GM19463 (cell line): ENCODE results near the gene ASIC3.
"Not testable (repeated sequence)": the region's sequence is repeated elsewhere in the genome, so short reads cannot be mapped to it uniquely, and the experiment has no call there.

Source experiments
- ATAC-seq: cut with Tn5 transposase; IDR thresholded peaks from one replicate; pipeline ENCODE4 v1.9.1; 2021; ENCODE audit warnings: mild to moderate bottlenecking, moderate library complexity; ENCODE audit not compliant: unreplicated experiment

Gene ASIC3

DNA sequence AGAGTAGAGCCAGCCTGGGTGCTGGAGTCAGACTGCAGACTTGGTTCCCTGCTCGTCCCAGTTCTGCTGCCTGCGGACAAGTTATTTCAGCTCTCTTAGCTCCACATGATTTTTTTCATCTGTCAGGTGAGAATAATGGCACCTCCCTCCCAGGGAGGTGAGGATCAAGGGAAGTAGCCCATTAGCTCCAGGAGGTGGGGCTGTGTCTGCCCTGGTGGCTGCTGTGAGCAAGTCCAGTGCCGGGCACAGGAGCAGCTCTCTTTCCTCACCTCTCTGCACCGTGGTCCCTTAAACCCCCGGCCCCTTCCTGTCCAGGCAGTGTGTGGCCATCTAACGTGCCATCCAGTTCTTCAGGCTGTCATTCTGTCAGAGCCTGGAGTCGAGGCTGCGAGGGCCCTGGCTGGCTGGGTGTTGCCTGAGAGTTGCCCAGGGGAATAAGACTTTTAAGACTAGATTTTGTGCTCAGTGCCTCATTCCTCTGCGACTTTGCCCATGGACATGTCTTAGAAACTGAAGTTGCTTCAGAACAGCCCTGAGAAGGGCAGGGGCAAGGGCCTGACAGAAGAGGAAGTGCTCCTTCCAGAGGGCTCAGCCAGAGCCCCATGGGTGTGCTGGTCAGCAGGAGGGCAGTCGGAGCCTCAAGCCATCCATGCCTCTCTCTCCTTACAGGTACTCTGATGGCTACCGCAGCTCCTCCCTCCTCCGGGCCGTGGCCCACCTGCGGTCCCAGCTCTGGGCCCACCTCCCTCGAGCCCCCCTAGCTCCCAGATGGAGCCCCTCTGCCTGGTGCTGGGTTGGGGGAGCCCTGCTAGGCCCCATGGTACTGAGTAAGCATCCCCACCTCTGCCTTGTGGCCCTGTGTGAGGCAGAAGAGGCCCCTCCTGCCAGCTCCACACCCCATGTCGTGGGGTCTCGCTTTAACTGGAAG, 15.1 kb upstream of the ASIC3 start:
- no peak for ATAC-seq

DNA sequence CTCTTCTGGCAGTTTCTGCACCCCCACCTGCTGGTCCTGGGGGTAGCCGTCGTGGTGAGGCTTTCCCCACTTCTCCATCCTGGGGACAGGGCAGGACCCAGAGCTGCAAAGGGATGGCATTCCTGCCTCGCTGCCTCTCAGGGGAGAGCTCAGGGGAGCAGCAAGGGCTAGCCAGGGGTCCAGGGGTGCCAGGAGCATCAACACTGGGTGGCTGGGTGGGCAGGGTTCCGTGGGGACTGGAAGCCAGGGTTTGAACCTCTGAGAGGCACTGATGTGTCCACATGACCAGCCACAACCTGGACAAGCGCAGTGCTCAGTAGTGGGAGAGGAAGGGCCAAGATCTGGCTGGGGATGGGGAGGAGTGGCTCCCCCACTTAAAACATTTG, 14.5 kb upstream of the ASIC3 start:
- no peak for ATAC-seq

DNA sequence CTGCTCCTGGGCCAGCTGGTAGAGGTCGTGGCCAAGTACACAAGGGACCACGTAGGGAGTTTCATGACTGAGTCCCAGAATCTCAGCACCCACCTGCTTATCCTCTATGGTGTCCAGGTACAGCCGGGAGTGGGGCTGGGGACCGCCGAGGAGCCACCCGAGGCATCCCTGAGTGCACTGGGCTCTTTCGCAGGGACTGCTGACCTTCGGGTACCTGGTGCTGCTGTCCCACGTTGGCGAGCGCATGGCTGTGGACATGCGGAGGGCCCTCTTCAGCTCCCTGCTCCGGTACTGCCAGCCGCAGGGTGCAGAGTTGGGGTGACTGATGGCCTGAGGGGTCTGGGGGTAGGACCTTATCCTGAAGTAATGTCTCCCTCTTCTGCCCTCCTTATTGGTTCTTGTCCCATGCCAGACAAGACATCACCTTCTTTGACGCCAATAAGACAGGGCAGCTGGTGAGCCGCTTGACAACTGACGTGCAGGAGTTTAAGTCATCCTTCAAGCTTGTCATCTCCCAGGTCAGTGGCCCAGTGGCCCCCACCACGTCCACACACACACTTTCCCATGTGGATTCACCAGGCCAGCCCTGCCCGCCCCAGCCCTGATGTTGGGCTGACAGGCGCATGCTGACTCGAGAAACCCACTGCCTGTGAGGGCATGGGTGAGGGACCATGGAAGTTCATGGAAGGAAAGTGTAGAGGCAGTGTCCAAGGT, 13.9 kb upstream of the ASIC3 start:
- ATAC-seq: no peak

DNA sequence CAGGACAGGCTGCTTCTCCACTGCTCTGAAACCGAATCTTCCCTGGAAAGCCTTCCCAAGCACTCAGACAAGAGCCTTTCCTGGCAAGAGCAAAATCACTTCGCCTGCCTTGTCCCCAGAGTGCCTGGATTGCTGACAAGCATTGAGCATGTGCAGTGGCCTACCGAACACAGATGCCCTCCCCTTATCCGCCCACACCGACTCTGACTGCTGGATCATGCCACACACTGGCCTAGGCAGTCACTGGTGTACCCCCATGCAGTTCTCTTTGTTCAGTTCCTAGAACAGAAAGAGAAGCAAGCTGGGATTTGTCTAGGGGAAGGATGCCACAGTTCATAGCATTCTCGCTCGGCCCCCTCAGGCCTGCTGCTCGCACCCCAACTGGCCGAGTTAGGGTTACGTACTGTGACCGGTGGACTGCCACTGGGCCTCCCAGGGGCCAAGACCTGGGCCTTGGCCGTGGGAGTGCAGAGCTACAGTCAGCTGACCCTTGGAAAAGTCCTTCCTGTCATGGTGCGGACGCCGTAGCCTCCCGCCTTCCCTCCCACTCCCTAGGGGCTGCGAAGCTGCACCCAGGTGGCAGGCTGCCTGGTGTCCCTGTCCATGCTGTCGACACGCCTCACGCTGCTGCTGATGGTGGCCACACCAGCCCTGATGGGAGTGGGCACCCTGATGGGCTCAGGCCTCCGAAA, 13.2 kb upstream of the ASIC3 start:
- no peak for ATAC-seq

DNA sequence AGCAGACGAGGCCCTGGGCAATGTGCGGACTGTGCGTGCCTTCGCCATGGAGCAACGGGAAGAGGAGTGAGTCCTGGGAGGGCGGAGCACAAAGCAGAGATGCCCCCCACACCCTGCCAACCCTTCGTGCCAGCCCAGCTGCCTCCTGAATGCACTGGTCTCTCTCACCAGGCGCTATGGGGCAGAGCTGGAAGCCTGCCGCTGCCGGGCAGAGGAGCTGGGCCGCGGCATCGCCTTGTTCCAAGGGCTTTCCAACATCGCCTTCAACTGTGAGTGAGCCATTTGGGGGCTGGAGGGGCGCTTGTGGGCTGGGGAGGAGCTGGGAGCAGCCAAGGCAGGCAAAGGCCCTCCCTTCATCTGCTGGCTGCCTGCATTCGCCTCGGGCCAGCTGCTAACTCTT, 12.4 kb upstream of the ASIC3 start:
- ATAC-seq: no peak

DNA sequence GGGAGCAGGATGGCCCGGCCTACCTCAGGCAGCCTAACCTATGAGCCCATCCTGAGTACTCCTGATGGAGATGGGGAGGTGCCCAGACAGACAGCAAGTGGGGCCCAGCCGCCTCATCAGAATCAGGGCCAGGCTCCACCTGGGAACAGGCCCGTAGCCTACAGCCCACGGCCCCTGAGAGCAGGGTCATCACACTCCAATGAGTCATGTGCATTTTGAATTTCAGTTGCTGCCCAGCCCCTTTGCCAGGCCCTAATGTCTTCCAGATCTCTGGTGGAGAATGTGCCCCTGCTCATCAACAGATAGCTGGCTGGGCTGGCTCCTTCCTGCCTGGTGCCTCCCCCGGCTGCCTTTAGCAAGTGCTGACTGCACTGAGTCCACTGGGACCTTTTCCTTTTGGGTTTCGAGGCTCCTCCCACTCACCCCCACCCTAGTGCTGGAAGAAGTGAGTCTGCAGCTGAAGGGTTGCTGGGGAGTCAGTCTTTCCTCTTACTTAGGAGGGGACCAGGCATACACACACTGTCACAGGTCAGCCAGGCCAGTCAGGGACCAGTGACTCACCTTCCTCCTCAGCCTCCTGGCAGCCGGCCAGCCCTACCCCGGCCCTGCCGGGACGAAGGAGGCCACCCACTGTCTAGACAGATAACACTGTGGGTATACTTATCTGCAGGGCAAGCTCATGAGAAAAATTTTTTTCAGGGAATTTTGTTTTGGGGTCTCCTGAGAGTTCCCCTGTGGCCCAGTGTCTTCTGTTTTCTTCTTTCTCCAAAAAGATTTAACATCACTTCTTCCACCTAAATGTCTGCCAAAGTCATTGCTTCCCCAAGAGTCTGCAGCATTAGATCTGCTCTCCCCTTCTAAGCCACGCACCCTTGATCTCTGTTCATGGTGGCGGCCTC, 9.1 kb upstream of the ASIC3 start:
- peak; percentile 80 for ATAC-seq

DNA sequence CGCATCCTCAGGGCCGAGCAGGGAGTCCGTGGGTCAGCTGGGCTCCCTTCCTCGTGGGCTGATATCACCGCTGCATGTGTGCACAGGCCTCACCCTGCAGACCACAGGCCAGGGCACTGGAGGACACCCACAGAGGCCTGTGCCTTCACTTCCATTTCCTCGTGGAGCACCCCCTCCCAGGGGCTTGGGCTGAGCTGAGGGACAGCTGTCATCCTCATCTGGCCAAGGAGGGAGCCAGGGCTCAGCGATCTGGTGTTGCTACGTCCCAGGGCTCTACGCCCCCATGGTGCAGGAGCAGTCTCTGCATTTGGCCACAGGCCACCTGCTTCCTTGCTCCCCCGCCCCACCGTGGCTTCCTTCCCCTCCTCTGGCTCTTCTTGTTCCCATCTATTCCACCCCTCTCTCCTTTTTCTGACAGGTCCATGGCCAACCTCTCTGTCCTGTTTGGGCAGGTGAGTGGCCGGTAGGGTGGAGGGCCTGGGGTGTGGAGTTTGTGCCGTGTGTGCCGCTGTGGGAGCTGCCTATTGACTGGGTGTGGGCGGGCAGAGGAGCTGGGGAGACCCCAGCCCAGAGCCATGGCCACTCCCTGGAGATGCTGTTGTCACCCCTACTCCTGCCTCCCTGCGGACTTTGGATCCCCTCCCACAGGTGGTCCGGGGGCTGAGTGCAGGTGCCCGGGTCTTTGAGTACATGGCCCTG, 8.3 kb upstream of the ASIC3 start:
- no peak for ATAC-seq

DNA sequence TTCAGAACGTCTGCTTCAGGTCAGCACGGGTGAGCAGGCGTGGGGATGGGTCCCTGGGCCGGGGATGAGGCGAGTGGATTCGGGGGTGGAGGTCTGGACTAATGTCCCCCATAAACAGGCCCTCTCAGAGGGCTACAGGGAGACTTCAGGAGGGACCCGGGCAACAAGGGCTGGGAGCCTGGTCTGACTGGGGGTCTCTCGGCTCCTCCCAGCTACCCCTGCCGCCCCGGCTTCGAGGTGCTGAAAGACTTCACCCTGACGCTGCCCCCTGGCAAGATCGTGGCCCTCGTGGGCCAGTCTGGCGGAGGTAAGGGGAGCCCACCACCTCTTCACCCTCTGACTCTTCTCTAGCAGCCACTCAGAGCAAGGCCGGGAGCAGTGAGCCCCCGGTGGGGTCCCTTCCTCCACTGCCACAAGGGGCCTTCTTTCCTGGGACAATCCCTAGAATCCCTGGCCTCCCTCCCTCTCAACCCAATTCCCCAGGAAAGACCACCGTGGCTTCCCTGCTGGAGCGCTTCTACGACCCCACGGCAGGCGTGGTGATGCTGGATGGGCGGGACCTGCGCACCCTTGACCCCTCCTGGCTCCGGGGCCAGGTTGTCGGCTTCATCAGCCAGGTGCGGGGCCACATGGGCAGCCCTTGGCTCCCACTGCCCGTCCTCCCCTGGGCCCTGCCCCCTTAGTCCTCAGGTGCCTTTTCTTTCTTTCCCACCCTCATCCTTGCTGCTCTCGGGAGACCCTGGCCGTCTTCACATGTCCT, 7.5 kb upstream of the ASIC3 start:
- ATAC-seq: no peak

DNA sequence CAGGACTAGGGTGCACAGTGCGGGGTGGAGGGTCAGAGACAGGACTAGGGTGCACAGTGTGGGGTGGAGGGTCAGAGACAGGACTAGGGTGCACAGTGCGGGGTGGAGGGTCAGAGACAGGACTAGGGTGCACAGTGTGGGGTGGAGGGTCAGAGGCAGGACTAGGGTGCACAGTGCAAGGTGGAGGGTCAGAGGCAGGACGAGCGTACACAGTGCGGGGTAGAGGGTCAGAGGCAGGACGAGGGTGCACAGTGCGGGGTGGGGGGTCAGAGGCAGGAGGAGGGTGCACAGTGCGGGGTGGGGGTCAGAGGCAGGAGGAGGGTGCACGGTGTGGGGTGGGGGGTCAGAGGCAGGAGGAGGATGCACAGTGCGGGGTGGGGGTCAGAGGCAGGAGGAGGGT, 4.9 kb upstream of the ASIC3 start:
- not testable (repeated sequence) for ATAC-seq

DNA sequence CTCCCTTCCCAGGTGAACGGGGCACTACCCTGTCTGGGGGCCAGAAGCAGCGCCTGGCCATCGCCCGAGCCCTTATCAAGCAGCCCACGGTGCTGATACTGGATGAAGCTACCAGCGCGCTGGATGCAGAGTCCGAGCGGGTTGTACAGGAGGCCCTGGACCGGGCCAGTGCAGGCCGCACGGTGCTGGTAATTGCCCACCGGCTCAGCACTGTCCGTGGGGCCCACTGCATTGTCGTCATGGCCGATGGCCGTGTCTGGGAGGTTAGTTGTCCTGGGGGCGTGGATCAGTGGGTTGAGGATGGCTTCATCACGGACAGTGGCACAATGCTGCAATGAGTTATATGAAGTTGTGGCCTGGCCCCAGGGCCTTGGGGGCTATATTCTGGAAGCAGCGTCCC, 4.4 kb upstream of the ASIC3 start:
- no peak for ATAC-seq

DNA sequence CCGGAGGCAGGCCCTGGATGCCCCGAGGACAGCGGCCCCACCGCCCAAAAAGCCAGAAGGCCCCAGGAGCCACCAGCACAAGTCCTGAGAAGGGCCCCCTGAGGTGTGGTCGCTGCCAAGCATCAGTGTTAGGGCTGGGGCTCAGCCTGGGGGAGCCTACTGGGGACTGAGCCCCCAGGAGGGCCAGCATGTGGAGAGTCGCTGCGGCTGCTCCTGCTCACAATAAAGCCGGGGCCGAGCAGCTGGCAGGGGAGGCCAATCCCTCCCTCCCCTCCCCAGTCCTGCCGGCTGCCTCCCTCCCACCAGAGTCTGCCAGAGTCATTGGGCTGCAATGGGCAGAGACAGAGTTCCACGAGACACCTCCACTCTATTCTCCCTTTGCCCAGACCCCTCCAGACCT, 3.1 kb upstream of the ASIC3 start:
- ATAC-seq: no peak

DNA sequence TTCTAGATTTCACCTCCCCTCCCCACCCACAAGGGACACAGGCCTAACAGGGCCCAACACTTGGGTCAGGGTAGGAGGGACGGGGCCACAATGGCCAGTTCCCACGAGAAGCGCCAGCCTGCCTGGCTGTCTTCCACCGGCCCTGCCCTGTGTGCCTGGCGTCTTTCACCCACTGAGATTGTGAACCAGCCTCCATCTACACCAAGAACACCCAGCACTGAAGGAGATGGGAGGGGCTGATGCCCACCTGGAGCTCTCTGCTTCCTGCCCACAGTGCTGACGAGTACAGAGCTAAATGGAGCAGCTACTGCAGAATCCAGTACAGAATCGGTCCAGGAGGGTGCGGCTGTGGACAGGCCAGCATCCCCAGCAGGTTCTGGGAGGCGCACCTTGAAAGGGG, 2.4 kb upstream of the ASIC3 start:
- no peak for ATAC-seq

DNA sequence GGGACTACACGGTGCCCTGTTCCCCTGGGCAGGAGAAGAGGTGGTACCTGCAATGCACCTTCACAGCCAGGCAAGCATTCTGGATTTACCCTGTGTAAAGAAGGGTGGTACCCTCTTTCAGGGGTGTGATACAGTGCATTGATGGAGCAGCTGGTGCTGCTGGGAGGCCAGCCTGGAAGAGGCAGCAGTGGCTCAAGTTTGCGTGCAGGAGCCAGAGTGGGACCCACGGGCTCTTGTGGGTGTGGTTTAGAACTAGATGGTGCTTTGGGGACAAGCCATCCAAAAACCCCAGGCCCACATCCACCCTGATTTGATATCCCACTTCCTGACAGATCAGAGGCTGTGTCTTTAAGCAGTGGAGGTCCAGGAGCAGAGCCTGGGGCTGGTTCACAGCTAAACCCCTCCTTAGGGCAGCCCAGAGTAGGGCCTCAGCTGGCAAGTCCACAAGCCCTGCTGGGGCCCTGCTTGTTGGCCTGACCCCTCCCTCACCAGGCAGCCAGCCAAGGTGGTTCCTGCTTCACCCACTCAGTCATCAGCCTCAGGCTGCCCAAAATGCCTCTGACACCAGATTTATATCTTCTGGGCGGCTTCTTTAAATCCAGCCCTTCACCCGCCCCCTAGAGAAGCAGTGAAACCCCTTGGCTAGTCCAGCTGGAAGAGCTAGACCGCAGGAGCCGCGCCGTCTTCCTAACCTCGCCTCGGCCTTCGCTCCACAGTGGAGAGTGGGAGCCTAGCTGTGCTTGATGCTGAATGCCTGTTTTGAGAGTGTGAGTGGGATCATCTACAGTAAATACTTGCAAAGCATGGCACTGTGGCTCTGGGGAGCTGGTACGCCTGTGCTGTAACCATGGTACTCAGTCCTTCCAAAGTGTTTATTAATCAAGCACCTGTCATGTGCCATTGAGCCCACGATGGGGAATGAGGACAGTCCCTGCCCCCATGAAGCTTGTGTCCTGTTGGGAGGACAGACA, 1.4 kb upstream of the ASIC3 start:
- ATAC-seq: no peak

DNA sequence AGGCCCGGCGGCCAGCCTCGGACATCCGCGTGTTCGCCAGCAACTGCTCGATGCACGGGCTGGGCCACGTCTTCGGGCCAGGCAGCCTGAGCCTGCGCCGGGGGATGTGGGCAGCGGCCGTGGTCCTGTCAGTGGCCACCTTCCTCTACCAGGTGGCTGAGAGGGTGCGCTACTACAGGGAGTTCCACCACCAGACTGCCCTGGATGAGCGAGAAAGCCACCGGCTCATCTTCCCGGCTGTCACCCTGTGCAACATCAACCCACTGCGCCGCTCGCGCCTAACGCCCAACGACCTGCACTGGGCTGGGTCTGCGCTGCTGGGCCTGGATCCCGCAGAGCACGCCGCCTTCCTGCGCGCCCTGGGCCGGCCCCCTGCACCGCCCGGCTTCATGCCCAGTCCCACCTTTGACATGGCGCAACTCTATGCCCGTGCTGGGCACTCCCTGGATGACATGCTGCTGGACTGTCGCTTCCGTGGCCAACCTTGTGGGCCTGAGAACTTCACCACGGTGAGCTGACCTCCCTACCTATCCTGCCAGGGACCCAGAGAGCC, 656 bp downstream of the ASIC3 start:
- no peak for ATAC-seq

DNA sequence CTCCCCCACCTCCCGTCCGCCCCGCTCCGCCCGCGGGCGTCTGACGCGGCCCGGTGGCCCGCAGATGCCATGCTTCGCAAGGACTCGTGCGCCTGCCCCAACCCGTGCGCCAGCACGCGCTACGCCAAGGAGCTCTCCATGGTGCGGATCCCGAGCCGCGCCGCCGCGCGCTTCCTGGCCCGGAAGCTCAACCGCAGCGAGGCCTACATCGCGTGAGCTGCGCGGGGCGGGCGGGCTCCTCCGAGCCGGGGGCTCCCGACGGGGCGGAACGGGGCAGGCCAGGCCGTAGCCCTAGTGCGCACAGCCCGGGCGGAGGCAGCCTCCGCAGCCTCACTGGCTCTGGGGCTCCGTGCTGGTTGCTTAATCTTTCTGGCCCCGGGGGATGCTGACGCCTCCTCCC, 2.8 kb downstream of the ASIC3 start:
- no peak for ATAC-seq

DNA sequence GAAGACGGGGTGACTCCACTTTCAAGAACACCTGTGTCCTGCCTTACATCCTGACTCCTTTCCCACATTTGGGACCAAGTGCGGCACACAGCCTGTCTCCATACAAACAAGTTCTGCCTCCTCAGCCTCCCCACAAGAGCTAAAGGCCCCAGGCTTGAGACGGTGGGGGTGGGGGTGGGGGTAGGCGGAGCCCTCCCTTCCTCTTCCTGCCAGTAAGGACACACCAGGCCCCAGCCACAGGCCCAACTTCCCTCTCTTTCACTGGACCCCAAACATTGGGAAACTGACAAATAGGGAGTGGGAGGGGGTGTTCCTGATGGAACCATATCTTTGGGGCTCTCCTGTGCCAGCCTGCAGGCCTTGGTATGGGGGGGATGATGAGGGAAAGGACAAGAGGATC, 4.8 kb downstream of the ASIC3 start:
- no peak for ATAC-seq

DNA sequence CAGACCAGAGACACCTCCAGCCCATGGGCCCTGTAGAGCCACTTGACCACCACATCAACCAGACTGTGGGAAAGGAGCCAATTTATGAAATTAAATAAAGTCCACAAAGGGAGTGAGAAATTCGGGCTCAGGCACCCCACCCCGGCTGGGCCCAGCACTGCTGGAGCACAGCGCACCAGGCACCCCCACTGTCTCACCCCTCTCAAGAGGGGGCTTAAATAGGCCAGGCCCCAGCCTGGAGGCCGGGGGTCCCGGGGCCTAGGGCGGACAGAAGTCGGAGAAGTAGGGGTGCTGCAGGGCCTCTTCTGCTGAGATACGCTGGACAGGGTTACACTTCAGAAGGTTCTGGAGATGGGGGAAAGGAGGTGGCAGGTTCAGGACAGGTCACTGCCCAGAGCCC, 5.4 kb downstream of the ASIC3 start:
- no peak for ATAC-seq

DNA sequence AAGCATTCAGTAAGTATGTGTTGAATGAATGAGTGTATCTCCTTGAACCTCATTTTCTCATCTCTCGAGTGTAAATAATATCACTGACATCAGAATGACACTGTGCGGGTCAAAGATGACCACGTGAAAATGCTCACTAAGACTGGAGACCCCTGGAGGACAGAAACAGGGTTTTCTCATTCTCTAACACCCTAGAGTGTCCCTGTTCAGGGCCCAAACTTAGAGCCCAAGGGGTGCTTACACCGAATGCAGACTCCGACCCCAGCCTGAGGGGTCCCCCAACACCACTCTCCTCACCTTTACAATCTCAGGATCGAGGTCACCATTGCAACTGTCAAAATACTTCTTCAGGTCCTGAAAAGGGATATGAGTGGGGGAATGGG, 7.9 kb downstream of the ASIC3 start:
- no peak for ATAC-seq
